ENCODE results near the gene PHOX2B.

Gene PHOX2B

DNA sequence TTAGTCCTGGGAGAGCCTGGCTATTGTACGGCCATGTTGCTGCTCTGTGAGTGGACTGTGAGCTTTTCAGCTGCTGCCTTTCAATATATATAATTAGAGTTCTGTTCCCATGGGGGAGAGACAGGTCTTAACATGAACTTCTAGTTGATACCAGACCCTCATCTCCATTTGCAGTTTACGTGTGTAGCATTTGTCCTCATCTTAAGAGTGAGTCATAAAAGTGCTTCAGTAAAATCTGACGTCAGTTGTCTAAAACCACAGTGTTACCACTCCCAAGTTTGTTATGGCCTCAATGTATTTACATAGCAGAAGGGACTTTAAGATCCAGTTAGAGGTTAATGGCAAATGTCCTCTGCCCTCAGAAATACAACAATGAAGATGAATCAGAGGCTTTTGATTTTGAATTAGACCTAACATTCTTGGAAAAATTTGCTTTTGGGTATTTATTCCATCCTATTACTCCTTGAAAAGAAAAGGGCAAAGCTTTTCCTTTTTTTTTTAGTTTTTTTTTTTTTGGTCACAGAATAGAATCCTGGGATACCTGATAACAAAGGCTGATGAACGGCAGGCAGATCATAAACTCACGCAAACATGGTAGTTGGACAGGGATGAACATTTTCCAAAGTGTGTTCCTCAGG lies 38.6 kb downstream of the PHOX2B start:
- no peak overlapping the region for H3K4me3 ChIP-seq (ENCODE audit: low read depth, low read length)
- TF ChIP-seq CTCF (IDR thresholded peaks at IDR 0.05; ENCODE audit: low read depth, low read length): no peak

GRCh38 chr4:41703785-41704184 lies 44.7 kb downstream of the PHOX2B start:
- TF ChIP-seq CTCF (IDR thresholded peaks at IDR 0.05; ENCODE audit: low read depth, low read length): no peak
- no peak overlapping the region for H3K4me3 ChIP-seq (ENCODE audit: low read depth, low read length)

DNA sequence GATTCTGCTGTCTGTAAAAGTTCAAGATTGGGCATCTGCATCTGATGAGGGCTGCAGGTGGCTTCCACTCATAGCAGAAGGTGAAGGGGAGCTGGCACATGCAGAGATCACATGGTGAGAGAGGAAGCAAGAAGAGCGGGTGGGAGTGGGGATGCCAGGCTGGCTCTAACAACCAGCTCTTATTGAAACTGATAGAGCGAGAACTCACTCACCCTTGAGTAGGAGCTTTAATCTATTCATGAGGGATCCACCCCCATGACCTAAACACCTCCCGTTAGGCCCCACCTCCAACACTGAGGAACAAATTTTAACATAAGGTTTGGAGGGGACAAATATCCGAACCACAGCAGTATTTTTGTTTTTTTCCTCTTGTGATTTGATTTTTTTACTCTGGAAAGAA lies 45.8 kb downstream of the PHOX2B start:
- TF ChIP-seq CTCF (IDR thresholded peaks at IDR 0.05; ENCODE audit: low read depth, low read length): no peak
- H3K4me3 ChIP-seq (ENCODE audit: low read depth, low read length): no peak overlapping the region

- no peak for TF ChIP-seq CTCF (IDR thresholded peaks at IDR 0.05; ENCODE audit: low read depth, low read length)
- H3K4me3 ChIP-seq (ENCODE audit: low read depth, low read length): no peak overlapping the region
These were observed 46.5 kb downstream of the PHOX2B start for GRCh38 chr4:41701983-41702382.

GRCh38 chr4:41696763-41697162 lies 51.8 kb downstream of the PHOX2B start:
- no peak for TF ChIP-seq CTCF (IDR thresholded peaks at IDR 0.05; ENCODE audit: low read depth, low read length)
- no peak overlapping the region for H3K4me3 ChIP-seq (ENCODE audit: low read depth, low read length)

DNA sequence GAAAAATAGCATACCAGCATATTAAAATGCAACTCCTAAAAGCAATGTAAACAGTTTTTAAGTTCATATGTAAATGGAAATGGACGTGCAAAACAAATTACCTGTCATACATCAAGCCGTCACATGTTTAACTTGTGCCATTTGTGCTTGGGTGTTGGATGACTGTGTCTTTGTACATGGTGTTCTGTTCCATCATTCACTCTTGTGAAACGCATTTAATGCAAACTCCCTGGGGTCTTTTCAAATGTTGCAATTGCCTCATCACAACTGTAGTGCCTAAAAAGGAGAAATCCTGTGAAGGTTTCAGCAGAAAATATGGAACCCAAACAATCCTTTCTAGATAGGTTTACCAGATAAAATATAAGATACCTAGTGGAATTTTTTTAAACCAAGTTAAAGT lies 52.4 kb downstream of the PHOX2B start:
- no peak overlapping the region for H3K4me3 ChIP-seq (ENCODE audit: low read depth, low read length)
- no peak for TF ChIP-seq CTCF (IDR thresholded peaks at IDR 0.05; ENCODE audit: low read depth, low read length)
